Stimulated activated CD4-positive, alpha-beta T cell treated with anti-CD3 and anti-CD28 coated beads, Interleukin-1b, Interleukin-23, amount 100 ng/mL, for 24 hours (primary cell): ENCODE data around the gene NAA38.
"Not testable (repeated sequence)": the region's sequence is repeated elsewhere in the genome, so short reads cannot be mapped to it uniquely, and the experiment has no call there.

Source experiments
- DNase-seq, 4 experiments: peaks; one replicate each; pipeline ENCODE4 v3.0.0-alpha.2; 2020; ENCODE audit warnings: low read depth in 4 of 4, low spot score in 1 of 4

The NAA38 gene

DNA sequence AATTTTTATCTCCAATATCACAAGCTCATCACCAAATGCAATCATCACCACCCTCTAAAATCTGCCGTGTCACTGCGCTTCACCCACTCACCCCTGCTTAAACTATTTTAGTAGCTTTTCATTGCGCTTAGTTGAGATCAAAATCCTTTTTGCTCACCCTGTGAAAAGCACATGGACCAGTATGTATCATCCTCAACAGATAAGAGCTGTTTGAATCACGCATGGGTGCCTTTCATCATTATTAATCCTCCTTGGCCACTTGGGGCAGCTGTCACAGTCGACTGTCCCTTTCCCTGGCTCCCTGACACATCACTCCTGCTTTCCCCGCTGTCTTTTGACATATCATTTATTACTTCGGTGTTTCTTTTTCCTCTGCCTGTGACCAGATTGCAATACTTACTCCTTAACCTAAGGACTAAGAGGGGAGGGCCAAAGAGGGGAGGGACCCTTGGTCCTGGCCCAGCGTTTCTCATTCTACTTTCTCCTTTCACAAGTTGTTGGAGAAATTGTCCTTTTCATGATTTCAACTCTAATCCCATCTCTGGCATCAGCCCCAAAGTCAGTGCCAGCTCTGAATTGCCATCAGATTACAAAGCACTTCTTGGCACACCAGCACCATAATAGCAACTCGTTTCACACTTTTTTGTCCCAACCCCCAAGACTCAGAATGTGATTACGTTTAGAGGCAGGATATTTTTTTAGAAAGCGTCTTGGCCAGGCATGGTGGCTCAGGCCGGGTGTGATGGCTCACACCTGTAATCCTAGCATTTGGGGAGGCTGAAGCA, 32.0 kb downstream of the NAA38 start:
- no peak for DNase-seq

DNA sequence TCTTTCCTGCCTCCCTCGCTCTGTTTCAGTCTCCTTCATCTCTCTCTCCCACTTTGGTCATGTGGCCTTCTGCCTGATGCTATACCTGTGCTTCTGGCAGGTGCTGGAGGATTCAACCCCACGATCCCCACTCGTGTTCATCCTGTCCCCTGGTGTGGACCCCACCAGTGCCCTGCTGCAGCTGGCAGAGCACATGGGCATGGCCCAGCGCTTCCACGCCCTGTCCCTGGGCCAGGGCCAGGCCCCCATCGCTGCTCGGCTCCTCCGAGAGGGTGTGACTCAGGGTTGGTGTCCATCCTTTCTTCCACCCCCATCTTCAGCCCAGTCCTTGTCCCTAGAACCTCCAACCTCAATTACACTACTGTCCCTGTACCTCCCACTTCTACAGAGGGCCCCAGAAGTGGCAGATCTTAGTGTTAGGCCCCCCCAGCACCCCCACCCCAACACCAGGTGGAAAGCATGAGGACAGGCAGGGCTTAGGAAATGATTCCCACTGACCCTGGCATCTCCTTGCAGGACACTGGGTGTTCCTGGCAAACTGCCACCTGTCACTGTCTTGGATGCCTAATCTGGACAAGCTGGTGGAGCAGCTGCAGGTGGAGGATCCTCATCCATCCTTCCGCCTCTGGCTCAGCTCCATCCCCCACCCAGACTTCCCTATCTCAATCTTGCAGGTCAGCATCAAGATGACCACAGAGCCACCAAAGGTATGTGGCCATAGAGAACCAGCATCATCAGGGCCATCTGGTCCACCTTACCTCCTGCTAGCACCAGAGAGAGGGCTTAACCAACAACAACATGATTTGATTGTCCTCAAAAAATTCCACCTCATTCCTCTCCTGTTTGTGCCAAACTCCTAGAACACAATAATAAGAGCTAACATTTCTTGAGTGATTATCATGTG, 33.1 kb downstream of the NAA38 start:
- no peak for DNase-seq

DNA sequence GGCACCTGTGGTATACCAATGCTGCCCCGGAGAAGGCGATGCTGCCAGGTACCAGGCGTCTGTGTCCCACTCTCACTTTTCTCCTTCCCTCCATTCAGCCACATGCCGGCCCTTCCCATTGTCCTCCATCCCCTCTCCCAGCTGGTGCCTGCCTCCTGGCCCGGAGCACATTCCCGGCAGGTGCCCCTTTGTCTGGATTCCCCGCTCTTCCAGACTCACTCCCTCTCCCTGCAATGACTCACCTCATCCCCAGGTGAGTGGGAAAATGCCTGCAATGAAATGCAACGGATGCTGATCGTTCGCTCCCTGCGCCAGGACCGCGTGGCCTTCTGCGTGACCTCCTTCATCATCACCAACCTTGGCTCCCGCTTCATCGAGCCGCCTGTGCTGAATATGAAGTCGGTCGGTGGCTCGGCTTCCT, 33.8 kb downstream of the NAA38 start:
- DNase-seq, result no peak

DNA sequence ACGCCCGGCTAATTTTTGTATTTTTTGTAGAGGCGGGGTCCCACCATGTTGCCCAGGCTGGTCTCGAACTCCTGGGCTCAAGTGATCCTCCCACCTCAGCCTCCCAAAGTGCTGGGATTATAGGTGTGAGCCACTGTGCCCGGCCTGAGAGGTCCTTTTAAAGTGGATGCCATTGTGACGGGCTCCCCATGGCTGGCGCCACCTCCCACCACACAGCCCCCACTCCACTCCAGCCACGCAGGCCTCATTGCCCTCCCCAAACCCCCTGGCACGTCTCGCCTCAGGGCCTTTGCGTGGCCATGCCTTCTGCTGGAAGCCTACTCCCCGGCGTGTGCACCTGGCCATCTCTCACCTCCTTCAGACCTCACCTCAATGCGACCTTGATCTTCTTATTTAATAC, 35.2 kb downstream of the NAA38 start:
- no peak for DNase-seq

DNA sequence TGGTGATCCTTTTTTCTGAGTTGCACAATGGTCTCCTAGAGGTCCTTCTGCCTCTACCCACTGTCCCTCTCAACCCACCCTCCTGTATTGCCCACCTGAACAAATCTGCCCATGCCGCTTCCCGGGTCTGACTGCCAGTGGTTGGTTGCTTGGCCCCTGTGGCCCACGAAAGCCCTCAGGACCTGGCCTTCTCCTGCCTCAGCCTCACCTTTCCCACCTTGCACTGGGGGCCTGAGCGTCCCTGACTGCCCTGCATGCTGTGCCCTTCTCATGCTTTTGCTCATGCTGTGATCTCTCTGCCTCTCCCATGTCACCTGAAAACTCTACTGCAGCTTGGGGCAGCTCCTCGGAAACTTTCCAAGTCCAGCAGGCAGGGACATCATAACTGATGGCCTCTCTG, 37.1 kb downstream of the NAA38 start:
- no peak for DNase-seq

DNA sequence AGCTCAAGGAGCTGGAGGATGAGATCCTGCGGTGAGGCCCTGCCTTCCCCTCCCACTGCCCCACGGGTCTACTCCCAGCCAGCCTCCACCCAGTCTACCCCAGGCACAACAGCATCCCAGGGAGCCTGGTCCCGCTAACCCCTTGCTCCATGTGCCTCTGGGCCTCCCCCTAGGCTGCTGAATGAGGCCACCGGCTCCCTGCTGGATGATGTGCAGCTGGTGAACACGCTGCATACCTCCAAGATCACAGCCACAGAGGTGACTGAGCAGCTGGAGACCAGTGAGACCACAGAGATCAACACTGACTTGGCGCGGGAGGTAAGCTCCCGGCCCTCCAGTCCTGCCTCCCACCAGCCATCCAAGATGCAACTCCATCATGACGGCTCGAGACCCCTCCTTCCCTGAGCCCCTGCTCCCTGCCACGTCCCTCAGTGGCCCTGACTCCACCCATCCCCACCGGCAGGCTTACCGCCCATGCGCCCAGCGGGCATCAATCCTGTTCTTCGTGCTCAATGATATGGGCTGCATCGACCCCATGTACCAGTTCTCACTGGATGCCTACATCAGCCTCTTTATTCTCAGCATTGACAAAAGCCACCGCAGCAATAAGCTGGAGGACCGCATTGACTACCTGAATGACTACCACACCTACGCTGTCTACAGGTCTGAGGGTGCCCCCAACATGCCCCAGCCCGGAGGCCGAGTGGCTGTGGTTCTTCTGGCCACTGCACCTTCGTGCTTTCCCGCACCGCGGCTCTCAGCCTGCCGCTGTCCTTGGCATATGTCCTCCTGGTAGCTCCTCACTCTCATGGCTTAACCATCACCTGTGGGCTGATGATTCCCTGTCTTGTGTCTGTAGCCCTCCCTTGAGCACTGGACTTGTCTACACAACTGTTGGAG, 38.4 kb downstream of the NAA38 start:
- no peak for DNase-seq

DNA sequence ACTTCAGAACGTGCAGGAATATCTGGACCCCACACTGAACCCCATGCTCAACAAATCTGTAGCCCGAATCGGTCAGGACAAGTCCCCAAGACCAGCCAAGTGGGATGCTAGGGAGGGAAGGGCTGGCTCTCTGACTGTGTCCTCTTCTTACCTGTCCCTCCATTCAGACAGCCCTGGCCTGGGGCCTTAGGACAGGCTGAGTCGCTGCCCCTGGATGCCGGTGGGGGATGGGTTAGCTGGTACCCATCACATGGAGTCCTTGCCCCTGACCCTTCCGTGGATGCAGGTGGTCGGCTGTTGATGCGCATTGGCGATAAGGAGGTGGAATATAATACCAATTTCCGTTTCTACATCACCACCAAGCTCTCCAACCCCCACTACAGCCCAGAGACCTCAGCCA, 39.3 kb downstream of the NAA38 start:
- no peak for DNase-seq

DNA sequence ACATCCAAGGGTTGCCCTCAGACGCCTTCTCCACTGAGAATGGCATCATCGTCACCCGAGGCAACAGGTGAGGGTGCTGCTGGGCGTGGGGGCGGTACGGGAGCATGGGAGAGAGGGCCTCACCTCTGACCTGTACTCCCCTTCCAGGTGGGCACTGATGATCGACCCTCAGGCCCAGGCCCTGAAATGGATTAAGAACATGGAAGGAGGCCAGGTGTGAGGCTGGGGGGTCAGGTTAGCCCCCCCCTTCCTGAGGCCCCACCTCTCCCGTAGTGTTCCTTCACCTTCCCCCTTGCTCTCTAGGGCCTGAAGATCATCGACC, 39.8 kb downstream of the NAA38 start:
- no peak for DNase-seq

DNA sequence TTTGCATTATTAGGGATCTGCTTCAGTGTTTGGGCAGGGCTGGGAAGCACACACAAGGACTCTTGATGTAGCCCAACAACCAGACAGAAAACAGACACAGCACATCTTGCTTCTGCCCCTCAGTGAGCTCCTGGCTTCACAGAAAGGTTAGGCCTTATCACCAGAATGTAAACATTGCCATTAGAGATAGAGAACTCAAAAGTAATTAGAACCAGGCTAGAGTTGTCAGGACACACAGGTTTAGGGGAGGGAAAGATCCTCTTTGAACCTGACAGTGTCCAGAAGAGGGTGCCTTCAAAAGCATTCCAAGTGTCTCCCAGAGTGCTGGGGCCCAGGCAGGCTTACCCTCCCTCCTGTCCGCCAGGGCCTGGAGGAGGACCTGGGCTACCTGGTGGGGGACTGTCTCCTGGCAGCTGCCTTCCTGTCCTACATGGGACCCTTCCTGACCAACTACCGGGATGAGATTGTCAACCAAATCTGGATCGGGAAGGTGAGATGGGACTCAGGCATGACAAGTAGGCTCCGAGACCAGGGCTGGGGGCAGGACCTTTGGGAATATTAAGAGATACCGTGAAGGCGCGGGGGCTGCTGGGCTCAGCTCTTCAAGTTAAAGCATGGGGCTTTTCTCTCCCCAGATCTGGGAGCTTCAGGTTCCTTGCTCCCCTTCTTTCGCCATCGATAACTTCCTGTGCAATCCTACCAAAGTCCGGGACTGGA, 40.3 kb downstream of the NAA38 start:
- no peak for DNase-seq

DNA sequence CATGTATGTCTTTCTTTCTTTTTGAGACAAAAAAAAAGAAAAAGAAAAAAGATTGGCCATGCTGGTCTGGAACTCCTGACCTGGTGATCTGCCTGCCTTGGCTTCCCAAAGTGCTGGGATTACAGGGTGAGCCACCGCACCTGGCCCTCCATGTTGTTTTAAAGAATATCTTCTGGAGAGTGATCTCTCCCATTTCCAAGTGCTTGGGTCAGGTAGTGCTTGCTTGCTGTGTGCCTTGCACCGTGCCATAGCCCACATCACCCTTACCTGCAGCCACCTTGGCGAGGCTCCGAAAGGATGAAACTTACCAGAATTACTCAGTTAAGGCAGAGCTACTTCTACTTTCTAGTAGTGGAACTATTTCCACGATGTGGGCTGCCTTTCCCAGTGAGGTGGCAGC, 42.4 kb downstream of the NAA38 start:
- DNase-seq, result no peak

DNA sequence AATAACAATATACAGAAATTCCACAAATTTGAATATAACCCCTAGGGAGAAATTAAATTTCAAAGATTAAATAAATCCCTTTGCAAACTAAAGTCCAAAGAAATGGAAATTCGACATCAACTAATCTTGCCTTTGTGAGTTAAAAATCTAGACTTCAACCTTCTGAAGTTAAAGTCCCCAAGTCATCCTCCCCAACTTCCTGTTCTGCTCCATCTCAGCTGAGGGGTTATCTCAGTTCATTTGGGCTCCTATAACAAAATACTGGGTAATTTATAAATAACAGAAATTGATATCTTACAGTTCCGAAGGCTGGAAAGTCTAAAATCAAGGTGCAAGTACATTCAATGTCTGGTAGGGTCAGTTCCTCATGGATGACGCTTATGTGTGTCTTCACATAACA, 46.1 kb downstream of the NAA38 start:
- DNase-seq, result no peak

DNA sequence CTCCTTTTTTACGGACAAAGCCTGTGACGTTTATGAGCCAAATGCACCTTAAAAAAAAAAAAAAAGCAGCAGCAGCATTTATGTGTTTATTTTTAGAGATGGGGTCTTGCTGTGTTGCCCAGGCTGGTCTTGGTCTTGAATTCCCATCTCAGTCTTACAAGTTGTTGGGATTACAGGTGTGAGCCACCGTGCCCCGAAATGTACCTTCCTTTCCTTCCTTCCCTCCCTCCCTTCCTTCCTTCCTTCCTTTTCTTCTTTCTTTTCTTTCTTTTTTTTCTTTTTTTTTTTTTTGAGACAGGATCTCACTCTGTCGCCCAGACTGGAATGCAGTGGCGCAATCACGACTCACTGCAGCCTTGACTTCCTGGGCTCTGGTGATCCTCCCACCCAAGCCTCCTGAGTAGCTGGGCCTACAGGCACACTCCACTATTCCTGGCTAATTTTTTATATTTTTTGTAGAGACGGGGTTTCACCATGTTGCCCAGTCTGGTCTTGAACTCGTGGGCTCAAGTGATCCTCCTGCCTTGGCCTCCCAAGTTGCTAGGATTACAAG, 47.5 kb downstream of the NAA38 start:
- not testable (repeated sequence) for DNase-seq

DNA sequence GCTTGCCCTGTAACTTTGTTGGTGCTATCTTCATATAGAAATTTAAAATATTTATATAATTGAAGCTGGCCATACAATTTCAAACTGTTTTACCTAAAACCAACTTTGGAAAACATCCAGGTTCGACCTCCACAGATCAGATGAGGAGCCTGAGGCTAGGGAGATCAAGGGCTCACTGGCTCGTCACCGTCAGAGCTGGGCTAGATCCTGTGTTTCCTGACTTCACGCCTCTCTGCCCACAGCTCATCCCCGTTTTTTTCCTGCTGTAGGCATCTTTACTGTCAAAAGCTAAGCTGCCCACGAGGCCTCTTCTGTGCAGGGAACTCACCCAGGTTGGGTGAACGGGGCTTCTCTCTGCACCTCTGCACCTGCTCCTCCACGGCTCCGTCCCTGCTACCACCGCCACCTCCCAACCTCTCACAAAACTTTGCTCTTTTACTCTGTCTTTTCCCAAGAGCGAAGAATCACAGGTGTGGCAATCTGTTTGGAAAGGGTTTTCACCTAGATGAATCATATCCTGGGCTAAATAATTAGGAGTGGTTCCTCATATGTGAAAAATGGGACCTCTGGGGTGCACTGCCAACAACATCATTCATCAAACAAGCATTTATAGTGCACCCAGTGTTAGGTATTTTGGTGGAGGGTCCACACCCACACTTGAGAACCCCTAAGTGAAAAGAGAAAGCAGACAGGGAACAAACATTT, 48.1 kb downstream of the NAA38 start:
- no peak for DNase-seq

DNA sequence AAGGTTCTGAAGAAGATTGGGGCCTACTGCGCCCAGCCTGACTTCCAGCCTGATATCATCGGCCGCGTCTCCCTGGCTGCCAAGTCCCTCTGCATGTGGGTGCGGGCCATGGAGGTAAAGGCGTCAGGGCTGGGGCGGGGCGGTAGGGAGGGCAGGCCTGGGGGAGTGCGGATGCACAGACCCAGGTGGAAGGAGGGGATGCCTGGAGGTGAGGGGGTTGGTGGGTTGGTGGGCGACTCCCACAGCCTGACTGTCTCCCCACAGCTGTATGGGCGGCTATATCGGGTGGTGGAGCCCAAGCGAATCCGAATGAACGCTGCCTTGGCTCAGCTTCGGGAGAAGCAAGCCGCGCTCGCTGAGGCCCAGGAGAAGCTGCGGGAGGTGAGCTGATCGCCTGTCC, 50.2 kb downstream of the NAA38 start:
- DNase-seq, result no peak
